SK-N-SH (cell line): ENCODE measurements around the gene UGT1A1. TPM values are rescaled to one million over a fixed set of nuclear protein-coding genes. Genes with fewer than 3 reads are reported as not detected.

ENCODE experiments used
- CTCF ChIA-PET: fragments of 300-600, 350-600 bp; formaldehyde crosslinking; extraction: SDS; loops from one replicate; lab custom pipeline; 2021; lab: Yijun Ruan, JAX
- POLR2A ChIA-PET: fragments of 350-600 bp; sonication (Branson Sonifier 250); formaldehyde crosslinking; extraction: SDS; loops from one replicate; lab custom pipeline; 2020; ENCODE audit warnings: antibody characterized with exemption, inconsistent platforms; lab: Yijun Ruan, JAX
- DNase-seq: peaks from one replicate; pipeline ENCODE4 v3.0.0; 2012
- H2AFZ ChIP-seq: fragments of 200-600 bp; sonication (generic); 2 replicates; pipeline ENCODE4 v1.8.1; 2016; ENCODE audit warnings: antibody characterized with exemption, mild to moderate bottlenecking, low read depth
- H3F3A ChIP-seq: fragments of 200-600 bp; sonication (generic); replicated peaks from 2 replicates; pipeline ENCODE3; 2016; ENCODE audit warnings: antibody characterized with exemption, mild to moderate bottlenecking; ENCODE audit not compliant: insufficient read depth
- H3K27ac ChIP-seq, 2 experiments: fragments of 200-500 bp in 1 of 2; fragments of 200-600 bp in 1 of 2; sonication (Bioruptor generic) in 1 of 2; sonication (generic), shearing (Covaris generic) in 1 of 2; 2 replicates each; pipeline versions ENCODE4 v1.5.1 to v1.6.1; 2014 to 2016; ENCODE audit warnings: low read depth in 2 of 2, inconsistent platforms in 1 of 2, low read length in 1 of 2, mild to moderate bottlenecking in 1 of 2, mixed read lengths in 1 of 2
- H3K27me3 ChIP-seq: fragments of 200-600 bp; sonication (generic), shearing (Covaris generic); 2 replicates; pipeline ENCODE4 v1.6.1; 2016; ENCODE audit warnings: mixed run types; ENCODE audit not compliant: insufficient read depth
- H3K36me3 ChIP-seq, 2 experiments: fragments of 200-500 bp in 1 of 2; fragments of 200-600 bp in 1 of 2; sonication (Bioruptor generic) in 1 of 2; sonication (generic) in 1 of 2; replicated peaks in 1 of 2; 2 replicates each; pipeline versions ENCODE3 to v1.5.1; 2014 to 2016; ENCODE audit warnings: low read length in 1 of 2, mild to moderate bottlenecking in 1 of 2; ENCODE audit not compliant: insufficient read depth in 2 of 2, control insufficient read depth in 1 of 2
- H3K4me1 ChIP-seq, 2 experiments: fragments of 200-500 bp in 1 of 2; fragments of 200-600 bp in 1 of 2; sonication (Bioruptor generic) in 1 of 2; sonication (generic), shearing (Covaris generic) in 1 of 2; 2 replicates each; pipeline versions ENCODE4 v1.5.1 to v1.6.1; 2014 to 2016; ENCODE audit warnings: low read depth in 1 of 2, low read length in 1 of 2, mixed run types in 1 of 2; ENCODE audit not compliant: insufficient read depth in 2 of 2, control insufficient read depth in 1 of 2
- H3K4me2 ChIP-seq: fragments of 200-600 bp; sonication (generic), shearing (Covaris generic); 2 replicates; pipeline ENCODE4 v1.6.1; 2017; ENCODE audit warnings: mixed run types
- H3K4me3 ChIP-seq, 2 experiments: fragments of 200-500 bp in 1 of 2; fragments of 200-600 bp in 1 of 2; sonication (Bioruptor generic) in 1 of 2; sonication (generic), shearing (Covaris generic) in 1 of 2; 2 replicates each; pipeline versions ENCODE4 v1.5.1 to v1.8.1; 2014 to 2016; ENCODE audit warnings: low read depth in 2 of 2, inconsistent platforms in 1 of 2, low read length in 1 of 2, mild to moderate bottlenecking in 1 of 2, mixed read lengths in 1 of 2, moderate library complexity in 1 of 2
- H3K79me2 ChIP-seq: fragments of 200-600 bp; sonication (generic); 2 replicates; pipeline ENCODE4 v1.8.1; 2017; ENCODE audit warnings: mild to moderate bottlenecking; ENCODE audit not compliant: insufficient read depth
- H3K9ac ChIP-seq: fragments of 200-600 bp; sonication (generic); 2 replicates; pipeline ENCODE4 v1.6.1; 2017; ENCODE audit warnings: mixed run types
- H3K9me2 ChIP-seq: fragments of 200-600 bp; sonication (generic); 2 replicates; pipeline ENCODE4 v1.6.1; 2017; ENCODE audit warnings: mixed run types
- H3K9me3 ChIP-seq: fragments of 200-600 bp; sonication (generic); 2 replicates; pipeline ENCODE4 v1.6.1; 2017; ENCODE audit warnings: mixed run types, mild to moderate bottlenecking, moderate library complexity
- H4K20me1 ChIP-seq: fragments of 200-600 bp; sonication (generic); 2 replicates; pipeline ENCODE4 v1.6.1; 2017; ENCODE audit warnings: mild to moderate bottlenecking, mixed run types; ENCODE audit not compliant: insufficient read depth
- CHD2 ChIP-seq: fragments of 150-350 bp; IDR thresholded peaks from 2 replicates; pipeline ENCODE4 v1.6.1; 2018; ENCODE audit warnings: low read length; ENCODE audit not compliant: partially characterized antibody
- ELF1 ChIP-seq: IDR thresholded peaks from 2 replicates; pipeline ENCODE4 v1.4.0; 2012
- EZH2phosphoT487 ChIP-seq: fragments of 200-600 bp; sonication (generic); IDR thresholded peaks from 2 replicates; pipeline ENCODE4 v1.6.1; 2017; ENCODE audit warnings: low read depth, mixed run types, mild to moderate bottlenecking, antibody characterized with exemption, moderate library complexity, borderline replicate concordance
- FOXJ3 ChIP-seq: sonication (generic); formaldehyde crosslinking; IDR thresholded peaks from 2 replicates; pipeline ENCODE4 v1.5.1; 2020; ENCODE audit warnings: mild to moderate bottlenecking, missing genetic modification reagents
- FOXM1 ChIP-seq: IDR thresholded peaks from 2 replicates; pipeline ENCODE4 v1.4.0; 2012; ENCODE audit warnings: low read depth, mild to moderate bottlenecking
- GATA2 ChIP-seq: sonication (generic); formaldehyde crosslinking; IDR thresholded peaks from 2 replicates; pipeline ENCODE4 v1.5.0; 2020; ENCODE audit warnings: mild to moderate bottlenecking, missing genetic modification reagents
- IRF3 ChIP-seq: fragments of 150-350 bp; IDR thresholded peaks from 2 replicates; pipeline ENCODE4 v1.6.1; 2016; ENCODE audit warnings: mild to moderate bottlenecking, low read depth, low read length
- MAX ChIP-seq: IDR thresholded peaks from 2 replicates; pipeline ENCODE4 v1.4.0; 2012; ENCODE audit warnings: low read depth
- MXI1 ChIP-seq: IDR thresholded peaks from 2 replicates; pipeline ENCODE4 v1.6.1; 2012; ENCODE audit warnings: mild to moderate bottlenecking, low read depth, low read length, improper control_type of control experiment
- NFIC ChIP-seq: IDR thresholded peaks from 2 replicates; pipeline ENCODE4 v1.4.0; 2012; ENCODE audit warnings: borderline replicate concordance
- PBX3 ChIP-seq: IDR thresholded peaks from 2 replicates; pipeline ENCODE4; 2012
- RAD21 ChIP-seq: IDR thresholded peaks from 2 replicates; pipeline ENCODE4 v1.6.1; 2012; ENCODE audit warnings: mild to moderate bottlenecking, low read length
- RFX5 ChIP-seq: IDR thresholded peaks from 2 replicates; pipeline ENCODE4 v1.6.1; 2012; ENCODE audit warnings: mild to moderate bottlenecking, improper control_type of control experiment, low read length
- RXRA ChIP-seq: IDR thresholded peaks from 2 replicates; pipeline ENCODE4 v1.4.0; 2012; ENCODE audit warnings: low read depth, mild to moderate bottlenecking, borderline replicate concordance
- TCF12 ChIP-seq: IDR thresholded peaks from 2 replicates; pipeline ENCODE4 v1.4.0; 2012
- TEAD4 ChIP-seq: IDR thresholded peaks from 2 replicates; pipeline ENCODE4 v1.4.0; 2012; ENCODE audit warnings: mild to moderate bottlenecking, borderline replicate concordance; ENCODE audit not compliant: insufficient read depth
- USF1 ChIP-seq: IDR thresholded peaks from 2 replicates; pipeline ENCODE4 v1.4.0; 2012; ENCODE audit warnings: low read depth, borderline replicate concordance
- WGBS: methylation state at CpG from one replicate; pipeline ENCODE4 v1.1.6; 2017; ENCODE audit warnings: low lambda C conversion rate; 5-methylcytosine and 5-hydroxymethylcytosine counted together
- polyA plus RNA-seq, 3 experiments: library from polyadenylated mRNA; depleted of rRNA; stranded (reverse); fragments of >200 nt; gene quantifications; 2 replicates each; pipeline ENCODE4 v1.2.3, GENCODE V29; 2012

UGT1A1 gene
- polyA plus RNA-seq, 1 of the 3 experiments (the other 2 are of a cell fraction), result not detected

- CTCF ChIA-PET, result no interaction called here
- no peak for DNase-seq
Measured at GRCh38 chr2:233821196-233821595, 61.1 kb downstream of the UGT1A1 start.

GRCh38 chr2:233821709-233822100 lies 61.6 kb downstream of the UGT1A1 start:
- no peak for DNase-seq
- CTCF ChIA-PET, result no interaction called here
- POLR2A ChIA-PET, result no interaction called here
- Histone ChIP-seq H3F3A (no peaks in the 10 kb centered on the region), H3K36me3 (no peaks in the 10 kb centered on the region), H3K4me3 (no peak overlapping the region), H3K9me3 (no peaks in the 10 kb centered on the region), H3K9me2 (no peaks in the 10 kb centered on the region), H2AFZ (no peak overlapping the region), H3K27ac (no peak overlapping the region), H4K20me1 (no peaks in the 10 kb centered on the region), H3K9ac (no peak overlapping the region), H3K4me1 (no peaks in the 10 kb centered on the region; a peak in 1 of 4 replicates), H3K79me2 (no peaks in the 10 kb centered on the region), H3K27me3 (no peaks in the 10 kb centered on the region), H3K4me2 (no peak overlapping the region)
- 71% methylated on average over 4 of the region's 8 CpGs for WGBS
- TF ChIP-seq FOXM1, result no peak
- TF ChIP-seq FOXJ3 (CRISPR knock-in tag), result no peak
- no peak for TF ChIP-seq MAX
- TF ChIP-seq IRF3, result no peak
- TF ChIP-seq EZH2phosphoT487, result no peak
- no peak for TF ChIP-seq RFX5
- TF ChIP-seq MXI1, result no peak
- no peak for TF ChIP-seq TCF12
- no peak for TF ChIP-seq NFIC
- TF ChIP-seq CHD2, result no peak
- TF ChIP-seq USF1, result no peak
- TF ChIP-seq PBX3, result no peak
- TF ChIP-seq RXRA, result no peak
- TF ChIP-seq GATA2, result no peak

More at GRCh38 chr2:233821196-233821595, 61.1 kb downstream of the UGT1A1 start:
- Histone ChIP-seq H3K4me1 (peaks cover 0 to 3% of the 10 kb centered on the region in 2 experiments; a peak in 1 of 4 replicates), H4K20me1 (no peaks in the 10 kb centered on the region), H3K4me3 (no peak overlapping the region), H3K9me2 (no peaks in the 10 kb centered on the region), H3K9ac (no peak overlapping the region), H3K9me3 (no peaks in the 10 kb centered on the region), H3K27ac (no peak overlapping the region), H2AFZ (no peak overlapping the region), H3K27me3 (no peaks in the 10 kb centered on the region), H3F3A (no peaks in the 10 kb centered on the region), H3K79me2 (no peaks in the 10 kb centered on the region), H3K4me2 (no peak overlapping the region), H3K36me3 (no peaks in the 10 kb centered on the region)
- WGBS, result 64% methylated on average over 3 of the region's 3 CpGs
- POLR2A ChIA-PET, result no interaction called here
- no peak for TF ChIP-seq USF1
- TF ChIP-seq FOXM1, result no peak
- no peak for TF ChIP-seq MAX
- no peak for TF ChIP-seq ELF1
- TF ChIP-seq FOXJ3 (CRISPR knock-in tag), result no peak
- TF ChIP-seq IRF3, result no peak
- no peak for TF ChIP-seq RXRA
- TF ChIP-seq CHD2, result no peak
- TF ChIP-seq TCF12, result no peak
- TF ChIP-seq TEAD4, result no peak
- no peak for TF ChIP-seq RAD21
- TF ChIP-seq EZH2phosphoT487, result no peak
